Right renal cortex interstitium (tissue), 3 donors: Measurements from ENCODE around the gene RAB19. TPM values are rescaled to one million over a fixed set of nuclear protein-coding genes. Genes with fewer than 3 reads are reported as not detected.
A peak's percentile ranks its signal among the peaks of the same experiment; 100 is the strongest.

Source experiments
- DNase-seq, 3 donors: peaks; one replicate each; pipeline ENCODE4 v3.0.0-alpha.2; 2013; ENCODE audit warnings: low read depth in 3 of 3, low spot score in 2 of 3
- polyA plus RNA-seq, 3 donors: library from polyadenylated mRNA; unstranded; fragments of 120-200 nt; gene quantifications; one replicate each; pipeline ENCODE4 v1.2.1, GENCODE V29; 2013; ENCODE audit not compliant: insufficient read length in 3 of 3

Gene RAB19
- 1 to 10 TPM; 2.4 to 2.9 (median 2.5) TPM for polyA plus RNA-seq

- DNase-seq: no peak
These were observed at the start of gene RAB19 for GRCh38 chr7:140403878-140404564. Gene RAB19, plus strand, starts transcription at chr7:140404058. Its CDS starts 3,589 bp downstream, at chr7:140407647.

GRCh38 chr7:140358024-140358411 lies 45.8 kb upstream of the RAB19 start:
- no peak for DNase-seq

- DNase-seq: no peak
These were observed 45.3 kb upstream of the RAB19 start for GRCh38 chr7:140358412-140359051.

GRCh38 chr7:140360697-140361229 lies 43.1 kb upstream of the RAB19 start:
- no peak for DNase-seq

GRCh38 chr7:140364819-140365218 lies 39.0 kb upstream of the RAB19 start:
- no peak for DNase-seq

- no peak for DNase-seq
These were observed 36.3 kb upstream of the RAB19 start for GRCh38 chr7:140367528-140367927.

- no peak for DNase-seq
These were observed 34.6 kb upstream of the RAB19 start for GRCh38 chr7:140369294-140369693.

GRCh38 chr7:140375323-140375722 lies 28.5 kb upstream of the RAB19 start:
- no peak for DNase-seq

- no peak for DNase-seq
These were observed 27.7 kb upstream of the RAB19 start for GRCh38 chr7:140375892-140376730.

- no peak for DNase-seq
These were observed 19.7 kb upstream of the RAB19 start for GRCh38 chr7:140383954-140384713.

GRCh38 chr7:140384894-140385545 lies 18.8 kb upstream of the RAB19 start:
- no peak for DNase-seq

- DNase-seq: no peak
These were observed 14.4 kb upstream of the RAB19 start for GRCh38 chr7:140389445-140389844.

GRCh38 chr7:140390034-140390433 lies 13.8 kb upstream of the RAB19 start:
- DNase-seq: no peak

GRCh38 chr7:140390466-140391190 lies 13.2 kb upstream of the RAB19 start:
- no peak for DNase-seq

GRCh38 chr7:140391634-140392033 lies 12.2 kb upstream of the RAB19 start:
- no peak for DNase-seq

GRCh38 chr7:140393756-140394306 lies 10.0 kb upstream of the RAB19 start:
- DNase-seq: no peak

- DNase-seq: peak in 1 of 3 donors; percentile 72
These were observed 5.8 kb upstream of the RAB19 start, which contains the start of gene SLC37A3 for GRCh38 chr7:140397784-140398750. Gene SLC37A3, minus strand, starts transcription at chr7:140398530. Its CDS starts 16,004 bp downstream, at chr7:140382526.

GRCh38 chr7:140398821-140399220 lies 5.0 kb upstream of the RAB19 start:
- no peak for DNase-seq
